Activated CD8-positive, alpha-beta memory T cell treated with anti-CD3 and anti-CD28 coated beads, Interleukin-2, amount 50 U/mL, for 24 hours (primary cell): ENCODE measurements around the gene NOG.

Experiments used
- DNase-seq: peaks from one replicate; pipeline ENCODE4 v3.0.0-alpha.2; 2020; ENCODE audit errors: extremely low read depth

Gene NOG

DNA sequence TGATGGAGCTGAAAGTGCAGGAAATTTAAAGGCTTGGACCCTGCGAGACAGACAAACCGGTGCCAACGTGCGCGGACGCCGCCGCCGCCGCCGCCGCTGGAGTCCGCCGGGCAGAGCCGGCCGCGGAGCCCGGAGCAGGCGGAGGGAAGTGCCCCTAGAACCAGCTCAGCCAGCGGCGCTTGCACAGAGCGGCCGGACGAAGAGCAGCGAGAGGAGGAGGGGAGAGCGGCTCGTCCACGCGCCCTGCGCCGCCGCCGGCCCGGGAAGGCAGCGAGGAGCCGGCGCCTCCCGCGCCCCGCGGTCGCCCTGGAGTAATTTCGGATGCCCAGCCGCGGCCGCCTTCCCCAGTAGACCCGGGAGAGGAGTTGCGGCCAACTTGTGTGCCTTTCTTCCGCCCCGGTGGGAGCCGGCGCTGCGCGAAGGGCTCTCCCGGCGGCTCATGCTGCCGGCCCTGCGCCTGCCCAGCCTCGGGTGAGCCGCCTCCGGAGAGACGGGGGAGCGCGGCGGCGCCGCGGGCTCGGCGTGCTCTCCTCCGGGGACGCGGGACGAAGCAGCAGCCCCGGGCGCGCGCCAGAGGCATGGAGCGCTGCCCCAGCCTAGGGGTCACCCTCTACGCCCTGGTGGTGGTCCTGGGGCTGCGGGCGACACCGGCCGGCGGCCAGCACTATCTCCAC lies at the start of gene NOG:
TSS of gene NOG (plus strand) at position 54 of the 674 bp plus-strand sequence. CDS start at position 579, 525 bp downstream.
- DNase-seq = no peak

DNA sequence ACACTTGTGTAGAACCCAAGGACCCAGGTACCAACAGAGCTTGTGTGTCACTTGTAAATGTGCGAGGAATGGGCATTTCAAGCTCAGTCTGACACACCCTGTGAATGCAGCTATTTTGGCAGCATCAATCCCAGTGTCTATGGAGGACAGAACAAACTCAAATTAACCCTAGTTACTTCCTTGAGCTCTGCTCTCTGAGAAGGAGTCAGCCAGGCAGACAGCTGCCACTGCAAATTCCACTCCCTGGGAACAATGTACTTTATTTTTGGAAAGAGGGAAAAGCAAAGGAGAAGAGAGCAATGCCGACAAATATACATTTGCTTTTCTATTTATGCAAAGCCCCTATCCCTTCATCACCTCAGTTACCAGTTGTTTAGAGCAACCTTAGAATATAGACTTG lies 48.4 kb upstream of the NOG start:
- DNase-seq = no peak

DNA sequence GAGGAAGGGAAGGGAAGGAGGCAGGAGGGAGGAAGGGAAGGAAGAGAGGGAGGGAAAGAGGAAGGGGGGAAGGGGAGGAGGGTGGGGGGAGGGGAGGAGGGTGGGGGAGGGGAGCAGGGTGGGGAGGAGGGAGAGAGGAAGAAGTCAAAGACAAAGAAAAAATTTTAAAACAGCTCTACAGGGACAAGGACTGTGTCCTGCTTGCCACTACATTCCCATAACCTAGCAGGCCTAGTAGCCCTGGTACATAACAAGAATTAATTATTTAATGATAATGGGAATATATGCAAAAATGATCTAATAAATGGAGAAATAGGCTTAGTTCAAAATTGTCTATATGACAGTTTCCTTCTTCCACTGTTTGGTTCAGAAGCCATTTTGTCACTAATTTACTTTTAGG lies 47.6 kb upstream of the NOG start:
- DNase-seq = no peak

- DNase-seq = no peak
Observed at GRCh38 chr17:56548661-56549060, 44.8 kb upstream of the NOG start.

DNA sequence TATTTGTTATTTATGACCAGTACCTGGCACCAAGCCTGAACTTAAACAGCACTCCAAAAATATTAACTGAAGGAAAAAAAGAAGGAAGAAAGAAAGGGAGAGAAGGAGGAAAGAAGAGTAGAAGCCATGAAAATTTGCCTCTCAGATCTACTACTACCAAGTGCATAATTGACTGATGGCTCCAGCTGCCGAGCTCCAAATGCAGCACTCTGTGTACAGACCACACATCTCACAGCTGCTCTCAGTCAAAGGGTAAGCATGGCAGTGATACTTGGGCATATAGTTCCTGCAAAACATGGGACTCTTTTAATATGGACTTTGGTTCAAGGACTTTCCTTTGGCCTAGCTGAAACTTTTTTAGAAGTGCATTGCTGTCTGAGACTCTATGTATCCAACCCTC lies 44.0 kb upstream of the NOG start:
- DNase-seq = no peak

- DNase-seq = no peak
Observed at GRCh38 chr17:56557682-56558081, 35.8 kb upstream of the NOG start.

DNA sequence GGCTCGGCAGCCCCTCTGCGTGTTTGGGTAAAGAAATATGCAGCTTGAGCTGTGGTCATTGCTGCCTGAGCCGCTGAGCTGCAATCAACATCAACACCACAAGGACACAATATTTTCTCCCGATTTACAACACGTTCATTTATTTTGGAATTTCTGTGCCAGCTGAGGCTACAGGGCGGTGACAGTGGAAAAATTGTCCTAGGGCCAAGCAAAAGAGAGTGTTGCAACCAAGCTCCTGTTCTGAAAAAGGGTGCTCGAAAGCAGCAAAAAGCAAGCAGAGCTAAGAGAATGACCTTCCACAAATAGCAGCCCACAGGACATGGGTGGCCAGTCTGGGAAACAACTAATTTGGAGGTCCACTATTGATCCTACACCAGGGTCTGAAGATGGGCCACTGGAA lies 35.4 kb upstream of the NOG start:
- no peak for DNase-seq

GRCh38 chr17:56570199-56570598 lies 23.3 kb upstream of the NOG start:
- no peak for DNase-seq

GRCh38 chr17:56571456-56571855 lies 22.0 kb upstream of the NOG start:
- no peak for DNase-seq

- no peak for DNase-seq
Observed at GRCh38 chr17:56577190-56577842, 16.2 kb upstream of the NOG start.

- no peak for DNase-seq
Observed at GRCh38 chr17:56577843-56578204, 15.7 kb upstream of the NOG start.

- no peak for DNase-seq
Observed at GRCh38 chr17:56581635-56582627, 11.6 kb upstream of the NOG start.

DNA sequence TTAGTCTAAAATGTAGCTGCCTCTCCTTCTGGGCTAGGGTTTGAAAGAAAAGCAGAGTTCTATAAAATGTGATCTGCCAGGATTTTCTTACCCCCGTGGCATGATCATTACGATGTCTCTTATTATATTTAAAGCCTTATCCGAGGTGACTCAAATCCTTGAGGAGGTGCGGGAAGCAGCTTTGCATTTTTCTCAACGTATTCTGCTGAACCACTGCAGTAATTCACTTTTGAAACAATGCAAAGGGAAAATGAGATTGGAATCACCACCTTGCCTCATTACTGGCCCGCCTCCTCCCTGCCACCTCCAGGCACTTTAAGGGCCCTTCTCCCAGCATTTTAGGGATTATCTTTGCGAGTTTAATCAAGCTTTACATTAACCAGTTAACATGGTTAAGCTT lies 9.7 kb upstream of the NOG start:
- no peak for DNase-seq

GRCh38 chr17:56587298-56587697 lies 6.2 kb upstream of the NOG start:
- DNase-seq = no peak

DNA sequence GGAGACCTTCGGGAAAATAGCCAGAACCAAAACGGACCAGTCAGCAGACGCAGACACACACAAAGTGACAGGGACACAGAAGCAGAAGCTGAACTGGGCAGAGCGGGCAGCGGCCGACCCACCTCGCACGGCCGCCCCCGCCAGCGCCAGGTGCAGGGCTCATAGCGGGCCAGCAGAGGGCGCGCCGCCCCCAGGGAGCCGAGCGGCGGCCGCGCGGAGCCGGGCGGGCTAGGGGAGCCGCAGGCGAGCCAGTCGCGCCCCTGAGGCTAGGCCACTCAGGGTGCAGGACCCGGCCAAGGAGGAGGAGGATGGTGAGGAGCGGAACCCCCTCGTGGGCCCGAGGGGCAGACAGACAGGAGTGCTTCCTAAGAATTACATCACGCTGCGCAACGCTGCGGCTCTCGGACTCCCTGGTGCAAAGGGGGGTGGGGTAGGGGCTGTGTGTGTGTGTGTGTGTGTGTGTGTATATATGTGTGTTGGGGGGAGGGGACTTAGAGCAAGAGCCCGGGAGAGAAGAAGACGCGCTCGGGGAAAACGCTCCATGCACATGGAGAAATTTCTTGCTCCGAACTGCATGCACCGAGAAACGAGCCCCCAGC lies 913 bp upstream of the NOG start:
- no peak for DNase-seq

DNA sequence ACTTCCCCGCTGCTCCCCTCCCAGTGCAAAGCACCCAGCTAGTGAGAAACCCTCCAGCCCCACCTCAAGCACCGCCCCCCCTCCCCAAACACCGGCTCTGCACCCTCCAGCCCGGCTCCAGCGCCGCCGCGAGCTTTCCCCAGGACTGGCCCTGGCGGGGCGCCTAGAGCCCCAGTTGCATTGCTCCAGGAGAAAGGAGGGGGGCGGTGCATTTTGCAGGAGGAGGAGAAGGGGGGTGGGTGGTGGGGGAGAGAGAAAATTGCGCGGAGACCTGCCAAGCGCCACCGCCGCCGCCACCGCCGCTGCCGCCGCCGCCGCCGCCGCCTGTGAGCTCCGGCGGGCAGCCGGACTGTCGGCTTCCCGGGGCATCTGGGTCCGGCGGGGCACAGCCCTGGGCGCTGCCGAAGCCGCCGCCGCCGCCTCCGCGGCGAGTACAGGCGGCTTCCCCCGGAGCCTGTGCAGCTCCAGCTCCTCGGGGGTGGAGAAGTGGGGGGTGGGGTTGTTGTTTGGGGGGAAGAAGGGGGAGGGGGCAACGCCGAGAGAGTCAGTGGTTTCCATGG lies 333 bp upstream of the NOG start:
- DNase-seq = no peak

DNA sequence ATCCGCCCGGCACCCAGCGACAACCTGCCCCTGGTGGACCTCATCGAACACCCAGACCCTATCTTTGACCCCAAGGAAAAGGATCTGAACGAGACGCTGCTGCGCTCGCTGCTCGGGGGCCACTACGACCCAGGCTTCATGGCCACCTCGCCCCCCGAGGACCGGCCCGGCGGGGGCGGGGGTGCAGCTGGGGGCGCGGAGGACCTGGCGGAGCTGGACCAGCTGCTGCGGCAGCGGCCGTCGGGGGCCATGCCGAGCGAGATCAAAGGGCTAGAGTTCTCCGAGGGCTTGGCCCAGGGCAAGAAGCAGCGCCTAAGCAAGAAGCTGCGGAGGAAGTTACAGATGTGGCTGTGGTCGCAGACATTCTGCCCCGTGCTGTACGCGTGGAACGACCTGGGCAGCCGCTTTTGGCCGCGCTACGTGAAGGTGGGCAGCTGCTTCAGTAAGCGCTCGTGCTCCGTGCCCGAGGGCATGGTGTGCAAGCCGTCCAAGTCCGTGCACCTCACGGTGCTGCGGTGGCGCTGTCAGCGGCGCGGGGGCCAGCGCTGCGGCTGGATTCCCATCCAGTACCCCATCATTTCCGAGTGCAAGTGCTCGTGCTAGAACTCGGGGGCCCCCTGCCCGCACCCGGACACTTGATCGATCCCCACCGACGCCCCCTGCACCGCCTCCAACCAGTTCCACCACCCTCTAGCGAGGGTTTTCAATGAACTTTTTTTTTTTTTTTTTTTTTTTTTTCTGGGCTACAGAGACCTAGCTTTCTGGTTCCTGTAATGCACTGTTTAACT lies 1.0 kb downstream of the NOG start:
- no peak for DNase-seq

DNA sequence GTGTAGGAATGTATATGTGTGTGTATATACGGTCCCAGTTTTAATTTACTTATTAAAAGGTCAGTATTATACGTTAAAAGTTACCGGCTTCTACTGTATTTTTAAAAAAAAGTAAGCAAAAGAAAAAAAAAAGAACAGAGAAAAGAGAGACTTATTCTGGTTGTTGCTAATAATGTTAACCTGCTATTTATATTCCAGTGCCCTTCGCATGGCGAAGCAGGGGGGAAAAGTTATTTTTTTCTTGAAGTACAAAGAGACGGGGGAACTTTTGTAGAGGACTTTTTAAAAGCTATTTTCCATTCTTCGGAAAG lies 1.6 kb downstream of the NOG start:
- no peak for DNase-seq

- DNase-seq = no peak
Observed at GRCh38 chr17:56595831-56596690, 2.6 kb downstream of the NOG start.
